Measurements from ENCODE around the gene ELOVL1.
"Not testable (repeated sequence)": the region's sequence is repeated elsewhere in the genome, so short reads cannot be mapped to it uniquely, and the experiment has no call there.

ELOVL1 gene

GRCh38 chr1:43367904-43368645 lies at the start of gene ELOVL1:
Gene ELOVL1, minus strand, starts transcription at chr1:43368011. Its CDS starts 2,402 bp downstream, at chr1:43365609.
- peak; percentile 96 for DNase-seq

GRCh38 chr1:43415901-43416300 lies 48.1 kb upstream of the ELOVL1 start:
- DNase-seq: no peak

DNA sequence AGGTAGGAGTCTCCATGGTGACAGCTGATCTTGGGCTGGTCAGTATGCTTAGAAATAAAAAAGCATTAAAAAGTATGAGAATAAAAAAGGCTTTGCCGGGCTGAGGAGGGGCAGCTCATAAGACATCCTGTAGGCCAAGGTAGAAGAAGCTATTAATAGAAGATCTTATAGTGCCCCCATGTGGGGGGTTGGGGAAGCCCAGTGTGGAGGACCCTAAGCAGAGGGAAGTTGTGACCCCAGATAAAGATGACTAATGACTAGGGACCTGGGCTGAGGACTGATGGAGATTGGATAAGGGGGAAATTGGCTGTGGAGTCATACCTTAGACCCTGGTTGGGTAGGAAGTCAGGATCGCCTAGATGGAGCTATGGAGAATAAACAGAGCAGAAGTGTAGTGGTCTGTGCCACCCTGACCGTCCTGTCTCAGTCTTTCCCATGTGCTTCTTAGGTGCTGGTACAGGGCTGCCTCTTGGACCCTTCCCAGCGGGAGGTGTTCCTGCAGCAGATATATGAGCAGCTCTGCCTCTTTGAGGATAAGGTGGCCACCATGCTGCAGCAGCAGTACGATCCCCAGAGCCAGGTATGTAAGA lies 46.9 kb upstream of the ELOVL1 start:
- peak; percentile 69 for DNase-seq

DNA sequence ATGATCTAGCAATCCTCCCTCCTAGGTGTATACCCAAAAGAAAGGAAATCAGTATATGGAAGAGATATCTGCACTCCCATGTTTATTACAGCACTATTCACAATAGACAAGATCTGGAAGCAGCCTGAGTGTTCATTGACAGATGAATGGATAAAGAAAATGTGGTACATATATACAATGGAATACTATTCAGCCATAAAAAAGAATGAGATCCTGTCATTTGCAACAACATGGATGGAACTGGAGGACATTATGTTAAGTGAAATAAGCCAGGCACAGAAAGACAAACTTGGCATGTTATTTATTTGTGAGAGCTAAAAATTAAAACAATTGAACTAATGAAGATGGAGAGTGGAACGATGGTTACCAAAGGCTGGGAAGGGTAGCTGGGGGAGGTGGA lies 45.6 kb upstream of the ELOVL1 start:
- DNase-seq: not testable (repeated sequence)

- no peak for DNase-seq
Observed at GRCh38 chr1:43410571-43410970, 42.8 kb upstream of the ELOVL1 start.

DNA sequence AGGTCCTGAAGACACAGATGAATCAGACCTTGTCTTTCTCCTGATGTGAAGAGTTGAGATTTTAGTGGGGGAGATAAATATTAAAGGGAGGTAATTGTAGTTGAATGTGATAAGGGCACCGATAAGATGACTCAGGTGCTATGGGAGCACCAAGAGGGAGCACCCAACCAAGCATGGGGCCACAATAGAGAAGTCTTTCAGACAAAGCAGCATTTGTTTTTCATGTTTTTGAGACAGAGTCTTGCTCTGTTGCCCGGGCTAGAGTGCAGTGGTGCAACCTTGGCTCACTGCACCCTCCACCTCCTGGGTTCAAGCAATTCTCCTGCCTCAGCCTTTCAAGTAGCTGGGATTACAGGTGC lies 38.0 kb upstream of the ELOVL1 start:
- no peak for DNase-seq

DNA sequence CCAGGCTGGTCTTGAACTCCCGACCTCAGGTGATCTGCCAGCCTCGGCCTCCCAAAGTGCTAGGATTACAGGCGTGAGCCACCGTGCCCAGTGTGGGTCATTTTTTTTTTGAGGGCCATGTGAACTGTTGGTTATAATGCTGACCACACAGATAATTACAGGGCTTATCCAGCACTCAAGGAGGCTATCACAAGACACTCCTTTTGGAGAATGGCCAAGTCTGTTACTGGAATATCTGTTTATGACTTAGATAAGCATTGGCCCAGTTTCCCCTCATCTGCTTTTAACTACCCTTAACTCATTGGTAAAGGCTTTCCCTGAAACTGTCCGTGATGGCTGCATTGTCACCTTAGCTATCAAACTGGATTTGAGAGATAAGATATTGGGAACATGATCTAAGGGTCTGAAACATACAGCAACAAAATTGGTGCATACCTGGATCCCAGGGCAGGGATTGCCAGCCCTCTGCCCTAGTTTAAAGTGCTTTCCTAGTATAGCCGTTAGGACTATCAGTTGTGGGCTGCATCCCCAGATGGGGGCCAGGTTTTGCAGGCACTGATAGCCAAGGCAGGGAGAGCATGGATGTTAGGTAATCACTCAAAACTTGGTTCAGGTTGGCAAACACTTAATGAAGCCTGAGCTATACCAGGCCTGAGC lies 37.5 kb upstream of the ELOVL1 start:
- no peak for DNase-seq

DNA sequence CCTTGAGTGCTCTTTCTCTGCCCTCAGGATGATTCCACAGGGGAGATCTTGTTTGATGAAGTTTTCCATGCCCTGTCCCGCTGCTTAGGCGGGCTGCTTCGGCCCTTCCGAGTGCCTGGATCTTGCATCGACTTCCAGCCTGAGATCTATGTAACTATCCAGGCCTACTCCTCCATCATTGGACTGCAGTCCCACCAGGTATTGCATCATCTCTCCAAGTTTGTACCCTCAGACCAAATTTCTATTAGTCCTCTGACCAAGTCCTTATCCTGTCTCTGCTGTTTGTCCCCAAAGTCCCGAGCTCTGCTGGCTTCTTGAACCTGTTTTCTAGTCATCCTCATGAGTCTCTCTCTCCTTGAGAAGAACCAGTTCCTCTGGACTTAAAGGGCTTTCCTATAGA lies 36.5 kb upstream of the ELOVL1 start:
- DNase-seq: no peak

- no peak for DNase-seq
Observed at GRCh38 chr1:43402089-43402865, 34.5 kb upstream of the ELOVL1 start.

GRCh38 chr1:43400441-43400840 lies 32.6 kb upstream of the ELOVL1 start:
- DNase-seq: not testable (repeated sequence)

DNA sequence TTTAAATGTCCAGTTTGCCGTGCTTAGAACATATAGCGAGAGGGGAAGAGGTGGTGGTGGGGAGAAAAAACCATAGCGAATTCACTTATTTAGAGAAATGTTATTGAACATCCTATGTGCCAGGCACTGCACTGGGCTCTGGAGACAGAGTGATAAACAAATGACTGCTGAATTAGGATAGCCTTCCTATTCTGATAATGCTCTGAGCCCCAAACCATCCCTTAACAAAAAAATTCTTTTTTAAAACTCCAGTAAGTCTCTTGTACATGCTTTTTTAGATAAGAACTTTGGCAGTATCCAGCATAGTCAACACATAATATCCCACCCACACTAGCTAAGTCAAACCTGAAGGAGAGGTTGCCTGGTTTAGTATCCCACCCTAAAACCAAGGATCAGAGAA lies 30.4 kb upstream of the ELOVL1 start:
- DNase-seq: no peak

DNA sequence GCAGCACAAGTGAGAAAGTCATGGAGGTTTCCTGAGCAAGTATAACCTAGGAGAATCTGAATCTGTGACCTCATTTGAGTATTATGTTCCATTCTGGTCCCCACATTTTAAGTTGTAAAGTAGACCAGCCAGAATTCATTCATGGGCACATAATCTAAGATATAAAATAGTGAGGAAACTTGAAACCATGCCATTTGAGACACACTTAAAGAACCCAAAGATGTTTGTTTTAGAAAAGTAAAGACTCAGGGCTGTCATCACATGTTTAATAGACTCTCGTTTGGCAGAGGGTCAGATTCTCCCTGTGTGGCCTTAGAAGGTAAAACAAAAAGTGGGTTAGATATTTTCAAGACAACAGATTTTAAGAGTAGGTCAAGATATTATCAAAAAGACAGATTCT lies 28.2 kb upstream of the ELOVL1 start:
- no peak for DNase-seq

DNA sequence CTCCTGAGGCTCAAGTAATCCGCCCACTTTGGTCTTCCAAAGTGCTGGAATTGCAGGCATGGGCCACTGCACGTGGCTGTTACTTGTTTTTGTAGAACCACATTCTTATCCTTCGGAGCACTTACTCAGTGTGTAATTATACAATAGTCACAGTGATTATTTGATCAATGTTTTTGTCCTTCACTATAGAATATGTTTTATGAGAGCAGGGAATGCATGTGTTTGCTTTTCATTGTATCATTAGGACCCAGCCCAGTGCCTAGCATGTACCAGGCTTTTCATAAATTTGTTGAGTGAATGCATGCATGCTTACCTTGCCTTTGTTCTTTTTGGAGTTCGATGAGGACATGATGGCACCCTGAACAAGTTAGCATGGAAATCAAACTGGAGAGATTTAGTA lies 27.7 kb upstream of the ELOVL1 start:
- DNase-seq: no peak

DNA sequence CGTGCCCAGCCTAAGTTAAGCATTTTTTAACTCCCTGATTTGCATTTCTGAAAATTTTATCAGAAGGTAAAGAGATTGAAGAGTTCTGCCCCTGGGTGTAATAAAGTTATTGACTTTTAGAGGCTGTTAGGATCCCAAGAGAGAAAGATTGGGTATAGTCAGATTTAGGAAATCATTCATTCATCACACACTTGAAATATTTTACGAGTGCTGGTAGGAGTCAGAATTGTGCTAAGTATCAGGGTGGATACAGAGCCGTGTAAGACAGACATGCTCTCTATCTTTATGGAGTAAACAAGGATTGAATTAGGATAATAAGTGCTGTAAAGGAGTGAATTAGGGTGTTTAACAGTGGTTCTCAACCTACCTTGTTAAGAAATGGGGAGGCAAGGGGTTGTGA lies 24.9 kb upstream of the ELOVL1 start:
- no peak for DNase-seq

DNA sequence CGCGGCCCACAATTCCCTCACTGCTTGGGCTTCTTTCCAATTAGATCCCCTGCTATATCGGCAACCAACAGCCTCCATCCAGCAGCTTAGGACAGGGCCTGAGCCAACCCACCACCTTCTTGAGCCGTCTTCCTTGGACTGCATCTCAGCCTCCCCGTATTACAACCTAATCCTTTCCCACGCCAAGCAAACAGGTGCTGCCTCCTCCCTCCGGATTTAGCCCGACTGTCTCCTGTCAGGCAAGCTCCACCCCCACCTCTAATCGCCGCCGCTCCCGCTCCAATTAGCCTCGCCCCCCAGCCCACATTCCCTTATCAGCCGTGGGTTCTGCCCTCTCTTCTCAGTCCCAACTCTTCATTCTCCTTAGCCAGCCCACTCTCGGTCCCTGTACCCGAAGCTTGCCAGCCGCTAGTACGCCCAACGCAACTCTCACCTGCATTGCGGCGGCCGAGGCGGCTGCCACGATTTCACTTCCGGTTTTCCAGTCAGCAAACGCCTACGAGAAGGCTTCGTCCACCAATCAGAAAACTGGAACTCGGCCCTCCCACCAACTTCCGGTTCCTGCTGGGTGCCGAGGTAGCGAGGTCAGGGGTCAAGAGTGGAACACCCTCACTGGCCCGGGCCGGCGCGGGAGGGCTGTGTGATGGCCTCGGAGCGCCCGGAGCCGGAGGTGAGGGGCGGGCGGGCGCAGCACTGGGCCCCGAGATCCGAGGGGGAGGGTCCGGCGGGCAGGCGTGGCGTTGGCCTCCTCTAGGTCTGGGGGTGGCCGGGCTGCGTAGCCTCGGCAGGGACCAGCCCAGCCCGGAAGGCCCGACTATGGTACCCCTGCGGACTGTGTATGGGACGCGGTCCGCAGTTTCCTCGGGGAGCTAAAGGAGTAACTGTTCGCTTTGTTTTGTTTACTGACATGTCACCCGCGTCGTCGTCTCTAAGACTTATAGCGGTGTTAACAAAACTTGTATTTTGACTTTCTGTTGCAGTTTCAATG lies 21.8 kb upstream of the ELOVL1 start, which contains the start of the genes MED8 and SZT2:
MED8 (minus strand) TSS at position 475 of the 988 bp plus-strand sequence; CDS start at position 439, 36 bp downstream.
SZT2 (plus strand) TSS at position 574 of the 988 bp plus-strand sequence; CDS start at position 644, 70 bp downstream.
- peak; percentile 97 for DNase-seq

DNA sequence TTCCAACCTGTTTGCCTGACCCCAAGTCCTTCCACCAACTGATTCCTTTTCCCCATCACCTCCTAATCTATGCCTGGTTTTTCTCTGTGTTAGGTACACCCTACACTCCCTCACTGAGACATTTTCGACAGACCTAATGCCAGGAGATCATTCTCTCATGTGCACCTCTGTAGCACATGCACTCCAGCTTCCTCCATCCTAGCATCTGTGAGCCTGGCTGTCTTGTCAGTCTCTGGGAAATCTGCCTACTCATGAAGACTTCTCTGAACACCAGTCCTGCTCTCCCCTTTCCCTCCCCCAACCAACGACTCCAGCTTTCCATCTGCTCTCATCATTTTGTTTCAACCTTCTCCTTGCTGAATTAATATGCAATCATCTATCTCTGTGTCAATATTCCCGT lies 20.8 kb upstream of the ELOVL1 start:
- no peak for DNase-seq

GRCh38 chr1:43387976-43388599 lies 20.3 kb upstream of the ELOVL1 start:
- no peak for DNase-seq

DNA sequence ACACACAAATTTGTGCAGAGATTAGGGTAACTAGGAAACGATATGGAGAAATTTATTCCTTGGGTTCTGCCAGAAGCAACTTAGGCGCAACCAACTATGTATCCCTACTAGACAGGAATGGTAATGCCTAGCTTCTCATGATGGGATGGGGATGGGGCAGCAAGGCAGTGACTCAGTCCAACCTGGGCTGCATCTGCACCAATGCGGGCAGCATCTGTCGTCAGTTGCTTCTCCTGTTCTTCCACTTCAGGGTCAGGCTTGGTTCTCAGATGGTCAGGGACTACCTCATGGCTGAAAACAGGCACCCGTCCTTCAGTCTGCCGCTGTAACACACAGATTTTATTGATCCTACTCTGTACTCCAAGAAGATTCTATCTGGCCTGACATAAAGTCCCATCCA lies 18.9 kb upstream of the ELOVL1 start:
- DNase-seq: no peak

GRCh38 chr1:43383449-43383848 lies 15.6 kb upstream of the ELOVL1 start:
- no peak for DNase-seq

DNA sequence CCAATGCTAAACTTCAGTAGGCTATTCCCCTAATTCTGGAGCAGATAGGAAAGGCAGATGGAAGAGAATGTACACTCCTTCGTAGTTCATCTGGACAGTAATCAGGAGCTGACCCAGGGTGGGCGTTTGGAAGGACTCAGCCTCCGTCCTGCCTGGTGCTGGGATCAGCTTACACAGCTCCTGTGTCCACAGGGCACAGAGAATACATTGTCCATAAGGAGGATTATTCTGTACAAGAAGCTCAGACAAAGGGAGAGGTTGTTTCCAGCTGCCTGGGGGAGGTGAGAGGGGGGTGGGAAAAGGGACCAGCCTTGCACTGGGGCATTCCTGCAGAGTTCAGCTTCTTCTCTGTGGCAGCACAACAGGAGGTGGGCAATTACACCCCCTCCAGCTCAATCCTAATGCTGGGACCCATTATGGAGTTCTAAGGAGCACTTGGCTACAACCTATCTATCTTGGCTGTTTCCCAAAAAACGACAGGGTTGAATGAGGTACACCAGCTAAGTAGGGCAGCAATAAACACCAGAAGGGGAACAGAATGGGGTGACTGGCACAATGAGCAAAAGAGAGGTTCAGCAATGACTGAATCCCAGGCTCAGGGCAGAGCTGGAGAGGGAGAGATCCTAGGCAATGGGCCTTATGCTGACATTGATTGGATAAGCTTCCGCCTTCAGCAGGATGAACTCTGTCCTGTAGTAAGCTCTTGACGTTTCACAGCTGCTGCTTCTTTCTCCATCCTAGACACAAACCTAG lies 14.4 kb upstream of the ELOVL1 start:
- no peak for DNase-seq

GRCh38 chr1:43381612-43382011 lies 13.8 kb upstream of the ELOVL1 start:
- DNase-seq: no peak
